Measurements from ENCODE around the gene ZNF554. TPM values are rescaled to one million over a fixed set of nuclear protein-coding genes. Genes with fewer than 3 reads are reported as not detected.
A peak's percentile ranks its signal among the peaks of the same experiment; 100 is the strongest.

Gene ZNF554
- polyA plus RNA-seq: 1 to 10 TPM; 1.5 to 4.9 TPM

- 0 to 1% methylated on average over 44 to 64 of the region's 64 CpGs for WGBS, 2 donors
- H3K9me3 ChIP-seq (ENCODE audit: control insufficient read depth in 2 of 2, insufficient read depth in 1 of 2, low read depth in 1 of 2, low read length in 1 of 2): no peaks in the 10 kb centered on the region
Observed at GRCh38 chr19:2819540-2820111, at the start of gene ZNF554. TSS of gene ZNF554 (plus strand) at chr19:2819868. CDS start at chr19:2820072, 204 bp downstream.

GRCh38 chr19:2770055-2771013 lies 49.3 kb upstream of the ZNF554 start:
- H3K4me1 ChIP-seq (ENCODE audit: control insufficient read depth in 2 of 2, insufficient read depth in 2 of 2, low read length in 1 of 2): peaks cover 0 to 8% of the 10 kb centered on the region in 2 donors
- no peaks in the 10 kb centered on the region for H3K9me3 ChIP-seq (ENCODE audit: control insufficient read depth in 2 of 2, insufficient read depth in 1 of 2, low read depth in 1 of 2, low read length in 1 of 2)
- WGBS, 2 donors: 70 to 71% methylated on average over 39 to 40 of the region's 40 CpGs
- H3K36me3 ChIP-seq (ENCODE audit: control insufficient read depth in 2 of 2, insufficient read depth in 2 of 2, low read length in 1 of 2): peaks cover 0 to 33% of the 10 kb centered on the region in 2 donors
- H3K27ac ChIP-seq (ENCODE audit: low read depth in 2 of 2, low read length in 1 of 2): peak overlapping the region; percentile 1 to 14
- H3K4me3 ChIP-seq (ENCODE audit: low read depth in 1 of 2, low read length in 2 of 2): no peak overlapping the region
- H3K27me3 ChIP-seq (ENCODE audit: control insufficient read depth in 1 of 2, insufficient read depth in 2 of 2, low read length in 2 of 2): no peaks in the 10 kb centered on the region

More at GRCh38 chr19:2819540-2820111, at the start of gene ZNF554:
- Histone ChIP-seq H3K4me1 (ENCODE audit: control insufficient read depth in 2 of 2, insufficient read depth in 2 of 2, low read length in 1 of 2) (peaks cover 2 to 4% of the 10 kb centered on the region in 2 donors), H3K4me3 (ENCODE audit: low read depth in 1 of 2, low read length in 2 of 2) (peak within 1 kb of the TSS; percentile 70 to 90), H3K36me3 (ENCODE audit: control insufficient read depth in 2 of 2, insufficient read depth in 2 of 2, low read length in 1 of 2) (peaks cover 0 to 3% of the 10 kb centered on the region in 2 donors), H3K27ac (ENCODE audit: low read depth in 2 of 2, low read length in 1 of 2) (peak within 1 kb of the TSS in 1 of 2 donors; percentile 34), H3K27me3 (ENCODE audit: control insufficient read depth in 1 of 2, insufficient read depth in 2 of 2, low read length in 2 of 2) (no peaks in the 10 kb centered on the region)

- Histone ChIP-seq H3K27ac (ENCODE audit: low read depth in 2 of 2, low read length in 1 of 2) (no peak overlapping the region), H3K36me3 (ENCODE audit: control insufficient read depth in 2 of 2, insufficient read depth in 2 of 2, low read length in 1 of 2) (peaks cover 0 to 24% of the 10 kb centered on the region in 2 donors), H3K9me3 (ENCODE audit: control insufficient read depth in 2 of 2, insufficient read depth in 1 of 2, low read depth in 1 of 2, low read length in 1 of 2) (no peaks in the 10 kb centered on the region), H3K4me3 (ENCODE audit: low read depth in 1 of 2, low read length in 2 of 2) (no peak overlapping the region), H3K4me1 (ENCODE audit: control insufficient read depth in 2 of 2, insufficient read depth in 2 of 2, low read length in 1 of 2) (peaks cover 0 to 12% of the 10 kb centered on the region in 2 donors), H3K27me3 (ENCODE audit: control insufficient read depth in 1 of 2, insufficient read depth in 2 of 2, low read length in 2 of 2) (no peaks in the 10 kb centered on the region)
- 81 to 83% methylated on average over 29 of the region's 29 CpGs for WGBS, 2 donors
Observed at GRCh38 chr19:2771786-2772674, 47.6 kb upstream of the ZNF554 start.

GRCh38 chr19:2774083-2774679 lies 45.5 kb upstream of the ZNF554 start:
- Histone ChIP-seq H3K27ac (ENCODE audit: low read depth in 2 of 2, low read length in 1 of 2) (no peak overlapping the region), H3K36me3 (ENCODE audit: control insufficient read depth in 2 of 2, insufficient read depth in 2 of 2, low read length in 1 of 2) (peaks cover 0 to 19% of the 10 kb centered on the region in 2 donors), H3K4me3 (ENCODE audit: low read depth in 1 of 2, low read length in 2 of 2) (no peak overlapping the region), H3K9me3 (ENCODE audit: control insufficient read depth in 2 of 2, insufficient read depth in 1 of 2, low read depth in 1 of 2, low read length in 1 of 2) (no peaks in the 10 kb centered on the region), H3K4me1 (ENCODE audit: control insufficient read depth in 2 of 2, insufficient read depth in 2 of 2, low read length in 1 of 2) (peaks cover 0 to 13% of the 10 kb centered on the region in 2 donors), H3K27me3 (ENCODE audit: control insufficient read depth in 1 of 2, insufficient read depth in 2 of 2, low read length in 2 of 2) (no peaks in the 10 kb centered on the region)
- 80 to 85% methylated on average over 32 of the region's 32 CpGs for WGBS, 2 donors

GRCh38 chr19:2774953-2775555 lies 44.6 kb upstream of the ZNF554 start:
- Histone ChIP-seq H3K27me3 (ENCODE audit: control insufficient read depth in 1 of 2, insufficient read depth in 2 of 2, low read length in 2 of 2) (no peaks in the 10 kb centered on the region), H3K36me3 (ENCODE audit: control insufficient read depth in 2 of 2, insufficient read depth in 2 of 2, low read length in 1 of 2) (peaks cover 0 to 22% of the 10 kb centered on the region in 2 donors), H3K4me3 (ENCODE audit: low read depth in 1 of 2, low read length in 2 of 2) (no peak overlapping the region), H3K9me3 (ENCODE audit: control insufficient read depth in 2 of 2, insufficient read depth in 1 of 2, low read depth in 1 of 2, low read length in 1 of 2) (no peaks in the 10 kb centered on the region), H3K4me1 (ENCODE audit: control insufficient read depth in 2 of 2, insufficient read depth in 2 of 2, low read length in 1 of 2) (peaks cover 0 to 14% of the 10 kb centered on the region in 2 donors), H3K27ac (ENCODE audit: low read depth in 2 of 2, low read length in 1 of 2) (peak overlapping the region; percentile 57 to 61)
- 77 to 81% methylated on average over 24 of the region's 24 CpGs for WGBS, 2 donors

- peaks cover 0 to 16% of the 10 kb centered on the region in 2 donors for H3K36me3 ChIP-seq (ENCODE audit: control insufficient read depth in 2 of 2, insufficient read depth in 2 of 2, low read length in 1 of 2)
- 71 to 76% methylated on average over 29 of the region's 29 CpGs for WGBS, 2 donors
- no peaks in the 10 kb centered on the region for H3K27me3 ChIP-seq (ENCODE audit: control insufficient read depth in 1 of 2, insufficient read depth in 2 of 2, low read length in 2 of 2)
- peaks cover 0 to 17% of the 10 kb centered on the region in 2 donors for H3K4me1 ChIP-seq (ENCODE audit: control insufficient read depth in 2 of 2, insufficient read depth in 2 of 2, low read length in 1 of 2)
- H3K9me3 ChIP-seq (ENCODE audit: control insufficient read depth in 2 of 2, insufficient read depth in 1 of 2, low read depth in 1 of 2, low read length in 1 of 2): no peaks in the 10 kb centered on the region
- peak overlapping the region; percentile 57 to 61 for H3K27ac ChIP-seq (ENCODE audit: low read depth in 2 of 2, low read length in 1 of 2)
- H3K4me3 ChIP-seq (ENCODE audit: low read depth in 1 of 2, low read length in 2 of 2): no peak overlapping the region
Observed at GRCh38 chr19:2775556-2776430, 43.9 kb upstream of the ZNF554 start.

- peaks cover 2 to 17% of the 10 kb centered on the region in 2 donors for H3K4me1 ChIP-seq (ENCODE audit: control insufficient read depth in 2 of 2, insufficient read depth in 2 of 2, low read length in 1 of 2)
Observed at GRCh38 chr19:2777952-2778683, 41.5 kb upstream of the ZNF554 start.

More at GRCh38 chr19:2777952-2778683, 41.5 kb upstream of the ZNF554 start:
- 87 to 93% methylated on average over 19 of the region's 19 CpGs for WGBS, 2 donors
- Histone ChIP-seq H3K27ac (ENCODE audit: low read depth in 2 of 2, low read length in 1 of 2) (no peak overlapping the region), H3K36me3 (ENCODE audit: control insufficient read depth in 2 of 2, insufficient read depth in 2 of 2, low read length in 1 of 2) (peaks cover 0 to 10% of the 10 kb centered on the region in 2 donors), H3K27me3 (ENCODE audit: control insufficient read depth in 1 of 2, insufficient read depth in 2 of 2, low read length in 2 of 2) (no peaks in the 10 kb centered on the region), H3K9me3 (ENCODE audit: control insufficient read depth in 2 of 2, insufficient read depth in 1 of 2, low read depth in 1 of 2, low read length in 1 of 2) (no peaks in the 10 kb centered on the region), H3K4me3 (ENCODE audit: low read depth in 1 of 2, low read length in 2 of 2) (no peak overlapping the region)
